CD8-positive, alpha-beta memory T cell (primary cell): Measurements from ENCODE around the gene GSTA3. TPM values are rescaled to one million over a fixed set of nuclear protein-coding genes. Genes with fewer than 3 reads are reported as not detected.
A peak's percentile ranks its signal among the peaks of the same experiment; 100 is the strongest.
"Not testable (repeated sequence)": the region's sequence is repeated elsewhere in the genome, so short reads cannot be mapped to it uniquely, and the experiment has no call there.

Source experiments
- CTCF ChIA-PET: fragments of 350-600 bp; sonication (Branson Sonifier 250); formaldehyde crosslinking; loops from one replicate; lab custom pipeline; 2021; ENCODE audit warnings: antibody characterized with exemption; lab: Charles Lee
- POLR2A ChIA-PET: fragments of 350-600 bp; sonication (Branson Sonifier 250); formaldehyde crosslinking; loops from one replicate; lab custom pipeline; 2021; ENCODE audit warnings: antibody characterized with exemption; lab: Charles Lee
- DNase-seq, 5 donors: peaks; one replicate each; pipeline versions ENCODE4 v3.0.0 to v3.0.0-alpha.2; 2020 to 2022; ENCODE audit warnings: mixed read lengths in 1 of 5
- H3K27ac ChIP-seq: one replicate; pipeline ENCODE4 v1.7.0; 2013; ENCODE audit warnings: low read depth, mild to moderate bottlenecking, low read length, moderate library complexity
- H3K27me3 ChIP-seq: 2 replicates; pipeline ENCODE4 v1.7.0; 2013; ENCODE audit warnings: low read length, mild to moderate bottlenecking; ENCODE audit not compliant: insufficient read depth, poor library complexity, severe bottlenecking
- H3K36me3 ChIP-seq: 2 replicates; pipeline ENCODE4 v1.7.0; 2013; ENCODE audit warnings: mild to moderate bottlenecking, low read length, moderate library complexity; ENCODE audit not compliant: insufficient read depth
- H3K4me1 ChIP-seq: 2 replicates; pipeline ENCODE4 v1.7.0; 2013; ENCODE audit warnings: mild to moderate bottlenecking, low read length, moderate library complexity; ENCODE audit not compliant: insufficient read depth
- H3K4me3 ChIP-seq: 2 replicates; pipeline ENCODE4 v1.7.0; 2013; ENCODE audit warnings: mild to moderate bottlenecking, low read length
- H3K9me3 ChIP-seq: 2 replicates; pipeline ENCODE4 v1.7.0; 2013; ENCODE audit warnings: mild to moderate bottlenecking, low read length
- H3K27ac Mint-ChIP-seq, 8 donors: one replicate each; pipeline ENCODE4 v1.8.0; 2020 to 2021; ENCODE audit warnings: mixed read lengths in 8 of 8, mild to moderate bottlenecking in 6 of 8, inconsistent platforms in 3 of 8, moderate library complexity in 3 of 8
- H3K27me3 Mint-ChIP-seq, 2 donors: one replicate each; pipeline ENCODE4 v1.8.0; 2020 to 2021; ENCODE audit warnings: mixed read lengths in 2 of 2, mild to moderate bottlenecking in 1 of 2, moderate library complexity in 1 of 2
- H3K36me3 Mint-ChIP-seq, 3 donors: one replicate each; pipeline ENCODE4 v1.8.0; 2020 to 2021; ENCODE audit warnings: mixed read lengths in 3 of 3, inconsistent platforms in 1 of 3, mild to moderate bottlenecking in 1 of 3
- H3K4me1 Mint-ChIP-seq, 3 donors: one replicate each; pipeline ENCODE4 v1.8.0; 2020 to 2021; ENCODE audit warnings: mixed read lengths in 3 of 3, inconsistent platforms in 1 of 3, mild to moderate bottlenecking in 1 of 3
- H3K4me3 Mint-ChIP-seq, 7 donors: one replicate each; pipeline ENCODE4 v1.8.0; 2020 to 2021; ENCODE audit warnings: mixed read lengths in 7 of 7, mild to moderate bottlenecking in 6 of 7, moderate library complexity in 4 of 7, inconsistent platforms in 2 of 7
- H3K9me3 Mint-ChIP-seq, 5 donors: one replicate each; pipeline ENCODE4 v1.8.0; 2020 to 2022; ENCODE audit warnings: mixed read lengths in 5 of 5, mild to moderate bottlenecking in 3 of 5, moderate library complexity in 2 of 5, inconsistent platforms in 1 of 5
- polyA plus RNA-seq: library from polyadenylated mRNA; unstranded; fragments of 300-500 nt; fragmentation: Illumina TruSeq; gene quantifications from one replicate; pipeline ENCODE4 v1.2.3, GENCODE V29; 2021
- total RNA-seq, 2 experiments: library from RNA; stranded (reverse); gene quantifications; one replicate each; pipeline ENCODE4 v1.2.3, GENCODE V29; 2021

Gene GSTA3
- total and polyA plus RNA-seq, 3 experiments from 2014 or later = not detected

- DNase-seq = no peak
- Mint-ChIP-seq H3K4me1 (no peaks in the 10 kb centered on the region), H3K4me3 (no peak overlapping the region), H3K9me3 (no peaks in the 10 kb centered on the region), H3K27ac (no peak overlapping the region), H3K36me3 (peaks cover 0 to 17% (median 0%) of the 10 kb centered on the region in 3 donors), H3K27me3 (peaks cover 5 to 12% of the 10 kb centered on the region in 2 donors)
- ChIA-PET POLR2A (no interaction called here), CTCF (interaction anchor here (0.9 kb wide), 1 partner anchor 9 kb away, joined by 3 read pairs; no protein-coding TSS in a partner anchor)
- Histone ChIP-seq H3K4me3 (no peak overlapping the region), H3K9me3 (no peaks in the 10 kb centered on the region), H3K4me1 (no peaks in the 10 kb centered on the region), H3K36me3 (no peaks in the 10 kb centered on the region), H3K27me3 (no peaks in the 10 kb centered on the region), H3K27ac (no peak overlapping the region)
These were observed 24.3 kb upstream of the GSTA3 start for GRCh38 chr6:52933778-52934177.

DNA sequence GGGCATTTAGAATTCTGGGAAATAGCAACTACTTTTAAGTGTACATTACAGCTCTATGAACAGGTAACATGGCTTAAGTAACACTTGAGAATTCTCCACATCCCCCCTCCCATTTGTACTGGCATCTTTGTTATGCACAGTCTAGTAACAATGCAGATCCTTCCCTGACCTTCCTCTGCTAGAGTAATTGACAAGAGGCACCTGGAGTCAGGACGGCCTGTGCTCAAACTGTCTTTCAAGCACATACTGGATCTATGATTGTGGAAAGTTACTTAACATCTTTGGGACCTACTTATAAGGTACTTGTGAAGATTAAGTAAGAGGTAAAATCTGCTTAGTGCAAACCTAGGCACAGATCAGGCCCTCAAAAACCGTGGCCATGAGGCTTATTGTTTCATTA, 21.9 kb upstream of the GSTA3 start:
- H3K27me3 ChIP-seq = no peaks in the 10 kb centered on the region
- peak overlapping the region in 1 of 8 donors; percentile 1 for H3K27ac Mint-ChIP-seq
- H3K4me3 ChIP-seq = no peak overlapping the region
- H3K4me1 ChIP-seq = no peaks in the 10 kb centered on the region
- H3K27me3 Mint-ChIP-seq = peaks cover 5 to 22% of the 10 kb centered on the region in 2 donors
- ChIA-PET POLR2A (no interaction called here), CTCF (interaction anchor here (0.7 kb wide), 1 partner anchor 738 kb away, joined by 3 read pairs; no protein-coding TSS in a partner anchor)
- no peak overlapping the region for H3K4me3 Mint-ChIP-seq
- H3K36me3 ChIP-seq = no peaks in the 10 kb centered on the region
- H3K9me3 Mint-ChIP-seq = peaks cover 0 to 2% (median 0%) of the 10 kb centered on the region in 5 donors
- peaks cover 0 to 15% (median 0%) of the 10 kb centered on the region in 3 donors for H3K36me3 Mint-ChIP-seq
- no peak overlapping the region for H3K27ac ChIP-seq
- H3K4me1 Mint-ChIP-seq = no peaks in the 10 kb centered on the region
- DNase-seq = no peak
- no peaks in the 10 kb centered on the region for H3K9me3 ChIP-seq

GRCh38 chr6:52929321-52930164, 20.0 kb upstream of the GSTA3 start:
- H3K36me3 Mint-ChIP-seq = peaks cover 0 to 15% (median 0%) of the 10 kb centered on the region in 3 donors
- no peak for DNase-seq
- H3K27me3 Mint-ChIP-seq = peaks cover 10 to 26% of the 10 kb centered on the region in 2 donors
- CTCF ChIA-PET = no interaction called here
- Histone ChIP-seq H3K27ac (no peak overlapping the region), H3K4me3 (no peak overlapping the region), H3K4me1 (no peaks in the 10 kb centered on the region), H3K9me3 (no peaks in the 10 kb centered on the region), H3K27me3 (no peaks in the 10 kb centered on the region), H3K36me3 (no peaks in the 10 kb centered on the region)
- H3K4me3 Mint-ChIP-seq = no peak overlapping the region
- peaks cover 0 to 2% (median 0%) of the 10 kb centered on the region in 5 donors for H3K9me3 Mint-ChIP-seq
- POLR2A ChIA-PET = no interaction called here
- H3K4me1 Mint-ChIP-seq = no peaks in the 10 kb centered on the region
- H3K27ac Mint-ChIP-seq = no peak overlapping the region

DNA sequence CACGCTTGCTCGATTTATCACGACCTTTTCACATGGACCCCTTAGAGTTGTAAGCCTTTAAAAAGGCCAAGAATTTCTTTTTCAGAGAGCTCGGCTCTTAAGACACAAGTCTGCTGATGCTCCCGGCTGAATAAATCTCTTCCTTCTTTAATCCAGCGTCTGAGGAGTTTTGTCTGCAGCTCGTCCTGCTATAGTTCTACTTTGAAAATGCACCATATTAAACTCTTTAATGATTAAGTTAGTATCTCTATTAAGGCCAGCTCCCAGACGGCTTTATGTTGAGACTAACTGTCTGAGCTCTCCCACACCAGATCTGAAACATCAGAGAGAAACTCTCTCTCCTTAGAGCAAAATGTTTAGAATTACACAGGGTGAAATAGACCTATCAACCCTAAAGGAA, 18.0 kb upstream of the GSTA3 start:
- H3K9me3 ChIP-seq = no peaks in the 10 kb centered on the region
- Mint-ChIP-seq H3K9me3 (peaks cover 0 to 2% (median 0%) of the 10 kb centered on the region in 5 donors), H3K4me1 (no peaks in the 10 kb centered on the region), H3K27me3 (peaks cover 7 to 30% of the 10 kb centered on the region in 2 donors), H3K27ac (peak overlapping the region in 1 of 8 donors; percentile 29), H3K36me3 (peaks cover 0 to 15% (median 0%) of the 10 kb centered on the region in 3 donors), H3K4me3 (no peak overlapping the region)
- DNase-seq = no peak
- no peak overlapping the region for H3K4me3 ChIP-seq
- CTCF ChIA-PET = no interaction called here
- no peaks in the 10 kb centered on the region for H3K36me3 ChIP-seq
- H3K27me3 ChIP-seq = no peaks in the 10 kb centered on the region
- H3K4me1 ChIP-seq = no peaks in the 10 kb centered on the region
- H3K27ac ChIP-seq = no peak overlapping the region
- POLR2A ChIA-PET = no interaction called here

DNA sequence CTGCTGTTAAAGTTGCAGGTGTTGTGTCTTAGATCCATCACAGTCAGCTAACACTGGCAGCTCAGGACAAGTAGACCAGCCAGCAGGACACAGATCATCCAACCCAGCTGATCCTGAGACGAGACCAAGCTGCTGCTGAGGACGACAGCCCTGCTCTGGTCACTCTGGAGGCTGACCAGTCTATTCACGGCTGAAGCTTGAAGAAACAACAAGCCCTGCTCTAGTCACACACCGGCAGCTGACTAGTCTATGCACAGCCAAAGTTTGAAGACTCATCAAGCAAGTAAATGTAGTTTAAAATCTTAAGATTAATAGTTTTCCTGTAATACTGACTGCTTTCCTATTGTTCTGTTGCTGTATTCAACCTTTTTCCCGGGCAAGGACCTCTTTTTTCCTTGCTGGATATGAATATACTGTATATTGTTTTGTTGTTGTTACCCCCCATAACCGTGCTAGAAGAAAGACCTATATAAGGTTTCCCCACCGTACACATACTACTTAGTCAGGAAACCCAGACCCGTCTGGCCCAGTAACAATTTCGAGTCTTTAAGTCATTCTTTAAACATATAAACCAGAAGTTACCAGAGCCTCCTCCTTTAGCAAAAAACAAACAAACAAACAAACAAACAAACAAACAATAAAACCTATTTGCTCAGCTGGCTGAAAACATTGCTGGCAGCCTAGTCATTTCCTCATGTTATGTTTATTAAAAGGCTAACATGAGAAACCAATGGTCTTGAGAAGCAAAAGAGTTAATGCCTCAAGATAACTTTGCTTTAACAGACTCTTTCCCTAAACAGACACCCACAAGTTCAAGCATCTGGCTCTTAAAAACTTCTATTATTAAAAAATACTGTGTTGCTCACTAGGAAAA, 16.7 kb upstream of the GSTA3 start:
- no peak for DNase-seq
- Histone ChIP-seq H3K4me3 (no peak overlapping the region), H3K27ac (no peak overlapping the region), H3K27me3 (no peaks in the 10 kb centered on the region), H3K36me3 (no peaks in the 10 kb centered on the region), H3K4me1 (no peaks in the 10 kb centered on the region), H3K9me3 (no peaks in the 10 kb centered on the region)
- ChIA-PET CTCF (no interaction called here), POLR2A (no interaction called here)
- no peak overlapping the region for H3K27ac Mint-ChIP-seq
- H3K4me3 Mint-ChIP-seq = no peak overlapping the region
- H3K9me3 Mint-ChIP-seq = peaks cover 0 to 2% (median 0%) of the 10 kb centered on the region in 5 donors
- H3K4me1 Mint-ChIP-seq = no peaks in the 10 kb centered on the region
- H3K36me3 Mint-ChIP-seq = peaks cover 0 to 15% (median 0%) of the 10 kb centered on the region in 3 donors
- H3K27me3 Mint-ChIP-seq = peaks cover 10 to 35% of the 10 kb centered on the region in 2 donors

DNA sequence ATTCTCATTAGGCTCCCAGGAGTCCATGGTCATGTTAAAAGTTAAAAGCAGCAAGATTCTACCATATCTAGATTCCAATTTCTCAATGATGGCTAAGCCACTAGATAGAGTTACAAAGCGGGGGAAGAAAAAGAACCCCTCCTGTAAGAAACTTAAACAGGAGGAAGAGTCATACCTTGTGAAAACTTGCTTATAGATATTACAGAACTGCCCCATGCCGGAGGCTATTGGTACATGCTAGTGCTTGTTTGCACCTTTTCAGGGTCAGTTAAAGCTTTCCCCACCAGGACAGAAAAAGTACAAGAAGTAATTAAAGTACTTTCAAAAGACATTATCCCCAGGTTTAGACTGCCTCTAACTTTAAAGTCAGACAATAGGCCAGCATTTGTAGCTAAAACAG, 15.5 kb upstream of the GSTA3 start:
- Histone ChIP-seq H3K27me3 (no peaks in the 10 kb centered on the region), H3K27ac (no peak overlapping the region), H3K36me3 (no peaks in the 10 kb centered on the region), H3K9me3 (no peaks in the 10 kb centered on the region), H3K4me3 (no peak overlapping the region), H3K4me1 (no peaks in the 10 kb centered on the region)
- ChIA-PET CTCF (interaction anchor here (1.1 kb wide), 1 partner anchor 9 kb away, joined by 3 read pairs; no protein-coding TSS in a partner anchor), POLR2A (no interaction called here)
- Mint-ChIP-seq H3K36me3 (peaks cover 0 to 15% (median 0%) of the 10 kb centered on the region in 3 donors), H3K27ac (no peak overlapping the region), H3K4me3 (no peak overlapping the region), H3K4me1 (no peaks in the 10 kb centered on the region), H3K27me3 (peaks cover 15 to 42% of the 10 kb centered on the region in 2 donors), H3K9me3 (peaks cover 0 to 2% (median 0%) of the 10 kb centered on the region in 5 donors)
- DNase-seq = no peak

GRCh38 chr6:52923689-52924088, 14.2 kb upstream of the GSTA3 start:
- H3K4me3 Mint-ChIP-seq, CTCF ChIA-PET, POLR2A ChIA-PET, H3K36me3 Mint-ChIP-seq, H3K4me1 ChIP-seq, H3K27ac ChIP-seq, H3K27me3 ChIP-seq, H3K4me1 Mint-ChIP-seq, H3K9me3 Mint-ChIP-seq, H3K27ac Mint-ChIP-seq, H3K36me3 ChIP-seq, DNase-seq, H3K4me3 ChIP-seq, H3K9me3 ChIP-seq: not testable (repeated sequence)
- H3K27me3 Mint-ChIP-seq = peaks cover 15 to 36% of the 10 kb centered on the region in 2 donors

DNA sequence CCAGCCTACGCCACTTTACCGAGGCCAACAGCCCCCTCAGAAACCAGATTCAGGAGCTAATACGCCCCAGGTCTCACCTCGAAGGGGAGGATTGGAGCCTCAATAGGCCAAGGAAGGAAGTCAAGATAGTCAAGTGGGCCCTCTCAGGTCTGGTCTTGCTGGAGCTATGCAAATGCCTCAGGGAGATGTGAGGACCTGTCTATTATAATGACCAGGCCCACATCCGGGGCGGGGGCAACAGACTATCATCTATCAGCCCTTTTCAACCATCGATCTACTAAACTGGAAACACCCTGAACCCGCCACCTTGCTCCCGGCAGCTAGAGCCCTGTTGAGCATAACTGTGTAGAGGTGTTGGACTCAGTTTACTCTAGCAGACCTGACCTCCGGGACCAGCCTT, 12.7 kb upstream of the GSTA3 start:
- POLR2A ChIA-PET = no interaction called here
- no peak overlapping the region for H3K4me3 Mint-ChIP-seq
- Histone ChIP-seq H3K9me3 (no peaks in the 10 kb centered on the region), H3K27ac (no peak overlapping the region), H3K36me3 (no peaks in the 10 kb centered on the region), H3K27me3 (no peaks in the 10 kb centered on the region), H3K4me1 (no peaks in the 10 kb centered on the region), H3K4me3 (no peak overlapping the region)
- H3K27me3 Mint-ChIP-seq = peaks cover 15 to 31% of the 10 kb centered on the region in 2 donors
- H3K9me3 Mint-ChIP-seq = peaks cover 0 to 2% (median 0%) of the 10 kb centered on the region in 5 donors
- no peak for DNase-seq
- H3K36me3 Mint-ChIP-seq = no peaks in the 10 kb centered on the region
- CTCF ChIA-PET = no interaction called here
- H3K4me1 Mint-ChIP-seq = no peaks in the 10 kb centered on the region
- no peak overlapping the region for H3K27ac Mint-ChIP-seq
